GM12874 (cell line): ENCODE measurements around the gene AKAP13.

ENCODE experiments used
- TF ChIP-seq, protein P1 (sequence below): IDR thresholded peaks from 2 replicates; pipeline ENCODE4 v1.5.1; 2011; ENCODE audit warnings: low read depth, mild to moderate bottlenecking, control low read depth, low read length, moderate library complexity; ENCODE audit not compliant: insufficient read depth

Gene AKAP13

GRCh38 chr15:85684174-85684710 lies 303.8 kb downstream of the AKAP13 start:
- TF ChIP-seq, protein P1, sequence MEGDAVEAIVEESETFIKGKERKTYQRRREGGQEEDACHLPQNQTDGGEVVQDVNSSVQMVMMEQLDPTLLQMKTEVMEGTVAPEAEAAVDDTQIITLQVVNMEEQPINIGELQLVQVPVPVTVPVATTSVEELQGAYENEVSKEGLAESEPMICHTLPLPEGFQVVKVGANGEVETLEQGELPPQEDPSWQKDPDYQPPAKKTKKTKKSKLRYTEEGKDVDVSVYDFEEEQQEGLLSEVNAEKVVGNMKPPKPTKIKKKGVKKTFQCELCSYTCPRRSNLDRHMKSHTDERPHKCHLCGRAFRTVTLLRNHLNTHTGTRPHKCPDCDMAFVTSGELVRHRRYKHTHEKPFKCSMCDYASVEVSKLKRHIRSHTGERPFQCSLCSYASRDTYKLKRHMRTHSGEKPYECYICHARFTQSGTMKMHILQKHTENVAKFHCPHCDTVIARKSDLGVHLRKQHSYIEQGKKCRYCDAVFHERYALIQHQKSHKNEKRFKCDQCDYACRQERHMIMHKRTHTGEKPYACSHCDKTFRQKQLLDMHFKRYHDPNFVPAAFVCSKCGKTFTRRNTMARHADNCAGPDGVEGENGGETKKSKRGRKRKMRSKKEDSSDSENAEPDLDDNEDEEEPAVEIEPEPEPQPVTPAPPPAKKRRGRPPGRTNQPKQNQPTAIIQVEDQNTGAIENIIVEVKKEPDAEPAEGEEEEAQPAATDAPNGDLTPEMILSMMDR, result no peak

DNA sequence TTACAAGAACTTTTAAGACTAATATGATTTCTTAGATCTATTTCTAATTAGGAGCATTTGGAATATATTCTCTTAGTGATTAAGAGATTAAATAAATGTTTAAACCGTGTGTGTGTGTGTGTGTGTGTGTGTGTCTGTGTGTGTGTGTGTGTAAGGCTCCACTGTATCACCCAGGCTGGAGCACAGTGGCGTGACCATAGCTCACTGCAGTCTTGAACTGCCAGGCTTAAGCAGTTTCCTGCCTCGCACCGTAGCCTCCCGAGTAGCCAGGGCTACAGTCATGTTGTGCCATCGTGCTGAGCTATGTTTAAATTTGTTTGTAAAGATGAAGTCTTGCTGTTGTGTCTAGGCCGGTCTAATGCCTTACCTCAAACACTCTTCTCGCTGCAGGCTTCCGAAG lies 305.0 kb downstream of the AKAP13 start:
- TF ChIP-seq, protein P1, result no peak

GRCh38 chr15:85687329-85687728 lies 306.9 kb downstream of the AKAP13 start:
- TF ChIP-seq, protein P1, result no peak

GRCh38 chr15:85688711-85689110 lies 308.3 kb downstream of the AKAP13 start:
- TF ChIP-seq, protein P1, result no peak

GRCh38 chr15:85689729-85690128 lies 309.3 kb downstream of the AKAP13 start:
- TF ChIP-seq, protein P1, result no peak

- TF ChIP-seq, protein P1, result no peak
Measured at GRCh38 chr15:85690561-85691231, 310.3 kb downstream of the AKAP13 start.

GRCh38 chr15:85691350-85692240 lies 311.2 kb downstream of the AKAP13 start:
- TF ChIP-seq, protein P1, result no peak
